Nephron progenitor cell (in vitro differentiated cells): Measurements from ENCODE around the gene JCHAIN.
"Not testable (repeated sequence)": the region's sequence is repeated elsewhere in the genome, so short reads cannot be mapped to it uniquely, and the experiment has no call there.

ENCODE experiments used
- DNase-seq: peaks from one replicate; pipeline ENCODE4 v3.0.0; 2021
- H3K27ac Mint-ChIP-seq: 2 replicates; pipeline ENCODE4 v1.8.0; 2021; ENCODE audit warnings: mild to moderate bottlenecking, moderate library complexity, mixed read lengths
- H3K27me3 Mint-ChIP-seq: 2 replicates; pipeline ENCODE4 v1.8.0; 2021; ENCODE audit warnings: mild to moderate bottlenecking, low read depth, mixed read lengths; ENCODE audit not compliant: poor library complexity
- H3K36me3 Mint-ChIP-seq: 2 replicates; pipeline ENCODE4 v1.8.0; 2021; ENCODE audit warnings: low read depth, mixed read lengths
- H3K4me1 Mint-ChIP-seq: 2 replicates; pipeline ENCODE4 v1.8.0; 2021; ENCODE audit warnings: mixed read lengths
- H3K4me3 Mint-ChIP-seq: 2 replicates; pipeline ENCODE4 v1.8.0; 2021; ENCODE audit warnings: mild to moderate bottlenecking, moderate library complexity, mixed read lengths
- H3K9me3 Mint-ChIP-seq: 2 replicates; pipeline ENCODE4 v1.8.0; 2021; ENCODE audit warnings: mild to moderate bottlenecking, moderate library complexity, mixed read lengths
- TF ChIP-seq, protein P1 (sequence below): fragments of 200-600 bp; sonication (generic); IDR thresholded peaks from 2 replicates; pipeline ENCODE4 v1.5.0; 2021; ENCODE audit warnings: antibody characterized with exemption

Gene JCHAIN

DNA sequence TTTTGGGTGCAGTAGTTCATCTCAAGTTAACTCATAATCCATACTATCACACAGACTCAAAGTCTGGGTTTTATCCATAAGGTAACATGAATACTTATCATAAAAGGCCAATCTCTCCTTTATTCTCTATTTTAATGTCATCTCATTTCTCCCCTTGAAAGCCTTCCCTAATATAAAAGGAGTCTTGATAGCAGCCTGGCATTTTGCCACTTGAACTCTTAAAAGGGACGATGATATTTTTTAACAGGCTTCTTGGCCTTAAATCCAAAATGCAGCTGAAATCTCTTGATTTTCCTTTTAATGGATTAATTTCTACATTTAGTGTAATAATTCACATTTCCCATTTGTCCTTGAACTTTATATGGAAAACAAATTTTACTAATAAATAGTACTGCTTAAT lies 8.4 kb upstream of the JCHAIN start:
- Mint-ChIP-seq H3K27me3 (peaks cover 21% of the 10 kb centered on the region), H3K4me1 (no peaks in the 10 kb centered on the region), H3K9me3 (no peaks in the 10 kb centered on the region), H3K36me3 (no peaks in the 10 kb centered on the region), H3K4me3 (no peak overlapping the region), H3K27ac (no peak overlapping the region)
- TF ChIP-seq, protein P1, sequence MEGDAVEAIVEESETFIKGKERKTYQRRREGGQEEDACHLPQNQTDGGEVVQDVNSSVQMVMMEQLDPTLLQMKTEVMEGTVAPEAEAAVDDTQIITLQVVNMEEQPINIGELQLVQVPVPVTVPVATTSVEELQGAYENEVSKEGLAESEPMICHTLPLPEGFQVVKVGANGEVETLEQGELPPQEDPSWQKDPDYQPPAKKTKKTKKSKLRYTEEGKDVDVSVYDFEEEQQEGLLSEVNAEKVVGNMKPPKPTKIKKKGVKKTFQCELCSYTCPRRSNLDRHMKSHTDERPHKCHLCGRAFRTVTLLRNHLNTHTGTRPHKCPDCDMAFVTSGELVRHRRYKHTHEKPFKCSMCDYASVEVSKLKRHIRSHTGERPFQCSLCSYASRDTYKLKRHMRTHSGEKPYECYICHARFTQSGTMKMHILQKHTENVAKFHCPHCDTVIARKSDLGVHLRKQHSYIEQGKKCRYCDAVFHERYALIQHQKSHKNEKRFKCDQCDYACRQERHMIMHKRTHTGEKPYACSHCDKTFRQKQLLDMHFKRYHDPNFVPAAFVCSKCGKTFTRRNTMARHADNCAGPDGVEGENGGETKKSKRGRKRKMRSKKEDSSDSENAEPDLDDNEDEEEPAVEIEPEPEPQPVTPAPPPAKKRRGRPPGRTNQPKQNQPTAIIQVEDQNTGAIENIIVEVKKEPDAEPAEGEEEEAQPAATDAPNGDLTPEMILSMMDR = no peak
- DNase-seq = no peak

DNA sequence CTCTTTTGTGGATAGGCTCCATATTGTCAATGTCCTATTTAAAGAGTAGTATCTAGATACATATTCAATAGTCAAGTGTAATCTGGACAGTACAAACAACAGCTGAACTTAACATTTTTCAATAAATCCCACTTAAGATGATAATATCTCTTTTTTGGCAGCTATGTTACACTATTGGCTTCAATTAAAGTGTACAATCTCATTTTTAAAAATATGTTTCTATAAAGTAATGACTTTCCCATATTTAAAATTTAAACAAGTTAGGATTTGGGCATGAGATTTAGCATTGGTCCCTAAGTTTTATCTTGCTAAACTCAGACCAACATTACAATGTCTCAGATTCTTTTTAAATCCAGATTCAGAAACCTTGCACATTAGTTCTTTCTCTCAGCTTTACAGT lies 7.9 kb upstream of the JCHAIN start:
- H3K27ac Mint-ChIP-seq = no peak overlapping the region
- no peaks in the 10 kb centered on the region for H3K36me3 Mint-ChIP-seq
- no peak overlapping the region for H3K4me3 Mint-ChIP-seq
- peaks cover 21% of the 10 kb centered on the region for H3K27me3 Mint-ChIP-seq
- H3K4me1 Mint-ChIP-seq = no peaks in the 10 kb centered on the region
- no peaks in the 10 kb centered on the region for H3K9me3 Mint-ChIP-seq
- no peak for DNase-seq
- TF ChIP-seq, protein P1 = no peak

DNA sequence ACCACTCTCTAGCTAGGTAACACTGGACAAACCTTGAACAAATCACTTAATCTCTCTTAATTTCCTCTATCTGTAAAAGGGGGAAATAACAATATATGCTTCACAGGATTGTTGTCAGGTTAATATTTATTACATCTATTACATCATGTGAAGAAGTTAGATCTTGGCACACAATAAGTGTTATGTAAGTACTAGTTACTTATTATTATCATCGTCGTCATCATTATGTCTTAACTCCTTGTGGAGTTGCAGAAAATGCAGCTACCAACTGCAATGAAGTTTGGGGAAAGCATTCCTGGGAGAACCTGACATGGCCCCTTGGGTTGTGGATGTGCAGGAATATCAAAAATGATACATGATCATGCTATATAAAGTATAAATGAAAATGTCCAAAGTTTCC lies 4.8 kb upstream of the JCHAIN start:
- H3K27me3 Mint-ChIP-seq = peaks cover 20% of the 10 kb centered on the region
- TF ChIP-seq, protein P1 = no peak
- no peak overlapping the region for H3K27ac Mint-ChIP-seq
- no peaks in the 10 kb centered on the region for H3K4me1 Mint-ChIP-seq
- no peaks in the 10 kb centered on the region for H3K36me3 Mint-ChIP-seq
- no peaks in the 10 kb centered on the region for H3K9me3 Mint-ChIP-seq
- no peak for DNase-seq
- H3K4me3 Mint-ChIP-seq = no peak overlapping the region

DNA sequence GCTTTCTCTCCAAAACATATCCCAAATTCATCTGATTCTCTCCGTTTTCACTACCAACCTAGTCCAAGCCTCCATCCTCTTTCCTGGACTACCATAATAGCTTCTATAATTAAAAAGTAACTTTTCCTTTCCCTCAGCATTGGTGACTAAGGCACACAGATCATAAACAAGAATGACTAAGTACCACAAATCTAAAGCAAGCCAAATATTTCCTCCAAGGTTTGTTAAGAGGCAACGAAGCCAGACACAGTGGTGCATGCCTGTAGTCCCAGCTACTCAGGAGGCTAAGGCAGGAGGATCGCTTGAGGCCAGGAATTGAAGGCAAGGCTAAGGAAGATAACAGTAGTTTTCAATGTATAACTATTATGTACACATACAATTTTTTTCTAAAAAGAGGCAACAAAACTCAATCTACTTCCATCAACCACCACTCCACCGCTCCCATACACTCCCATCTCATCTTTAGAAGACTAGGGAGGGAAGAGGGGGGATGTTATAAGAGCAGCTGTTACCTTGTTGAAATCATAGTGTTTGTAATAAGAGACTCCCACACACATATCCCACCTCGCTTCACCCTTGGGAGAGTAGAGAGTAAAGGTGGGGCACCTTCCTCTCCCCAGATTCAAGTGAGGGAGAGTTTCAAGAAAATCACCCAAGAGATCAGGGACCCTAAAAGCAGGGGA lies 4.2 kb upstream of the JCHAIN start:
- Mint-ChIP-seq H3K27me3 (peaks cover 20% of the 10 kb centered on the region), H3K9me3 (no peaks in the 10 kb centered on the region), H3K27ac (no peak overlapping the region), H3K4me1 (no peaks in the 10 kb centered on the region), H3K36me3 (no peaks in the 10 kb centered on the region), H3K4me3 (no peak overlapping the region)
- TF ChIP-seq, protein P1 = no peak
- DNase-seq = no peak

DNA sequence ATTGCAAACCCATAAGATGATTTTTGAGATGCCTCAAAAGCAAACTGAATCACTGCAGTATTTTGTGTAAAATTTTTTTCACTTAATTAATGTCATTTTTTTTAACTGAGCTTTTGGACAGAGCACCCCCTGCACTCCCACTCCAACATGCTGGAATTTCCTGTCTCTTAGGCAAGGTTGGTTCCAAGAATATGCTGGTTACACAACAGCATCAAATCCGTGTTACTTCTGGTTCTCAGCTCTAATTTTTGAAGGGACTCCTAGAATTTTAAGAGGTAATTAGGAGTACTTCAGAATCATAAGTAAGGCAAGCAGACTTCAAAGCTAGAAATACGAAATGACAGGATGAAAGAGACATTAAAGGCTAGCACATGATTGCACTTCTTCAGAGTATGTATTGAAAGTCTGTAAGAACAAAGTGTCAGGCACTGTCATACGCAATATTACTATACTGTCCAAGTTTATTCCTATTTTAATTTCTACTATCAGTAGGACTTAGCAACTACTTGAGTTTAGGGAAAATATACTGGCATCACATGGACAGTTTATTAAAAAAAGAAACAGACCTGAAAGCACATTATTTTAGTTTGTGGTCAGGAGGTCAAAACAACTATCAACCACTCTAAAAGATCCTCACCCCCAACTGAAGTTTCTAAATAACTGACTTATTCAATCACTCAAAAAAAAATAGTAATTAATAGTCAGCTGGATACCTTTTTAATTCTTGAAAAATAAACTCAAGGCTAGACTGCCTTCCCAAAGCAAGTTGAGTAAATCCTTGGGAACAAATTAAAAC lies 1.6 kb upstream of the JCHAIN start:
- peak overlapping the region; percentile 51 for H3K27ac Mint-ChIP-seq
- H3K4me3 Mint-ChIP-seq = no peak overlapping the region
- H3K4me1 Mint-ChIP-seq = no peaks in the 10 kb centered on the region
- H3K9me3 Mint-ChIP-seq = no peaks in the 10 kb centered on the region
- peaks cover 20% of the 10 kb centered on the region for H3K27me3 Mint-ChIP-seq
- TF ChIP-seq, protein P1 = no peak
- no peaks in the 10 kb centered on the region for H3K36me3 Mint-ChIP-seq
- DNase-seq = no peak

DNA sequence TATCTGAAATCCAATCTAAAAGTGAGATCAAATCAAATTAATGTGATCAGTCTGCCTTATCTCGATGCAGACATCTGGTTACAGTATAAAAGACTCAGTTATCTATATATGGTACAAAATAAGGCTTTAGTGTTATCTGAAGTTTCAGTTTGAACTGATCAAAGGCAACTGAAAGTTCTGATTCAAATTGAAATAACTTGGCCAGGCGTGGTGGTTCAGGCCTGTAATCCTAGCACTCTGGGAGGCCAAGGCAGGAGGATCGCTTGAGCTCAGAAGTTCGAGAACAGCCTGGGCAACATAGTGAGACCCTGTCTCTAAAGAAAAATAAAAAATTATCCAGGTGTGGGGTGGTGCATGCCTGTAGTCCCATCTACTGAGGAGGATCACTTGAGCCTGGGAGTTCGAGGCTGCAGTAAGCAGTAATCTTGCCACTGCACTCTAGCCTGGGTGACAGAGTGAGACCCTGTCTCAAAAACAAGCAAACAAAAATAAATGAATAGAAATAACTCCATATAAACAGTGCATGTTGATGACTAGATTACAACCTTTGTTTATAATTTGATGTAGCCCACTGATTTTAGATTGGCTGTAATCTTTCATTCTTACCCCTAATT lies 4.9 kb downstream of the JCHAIN start:
- DNase-seq, H3K4me3 Mint-ChIP-seq, H3K27ac Mint-ChIP-seq, H3K4me1 Mint-ChIP-seq, H3K27me3 Mint-ChIP-seq, H3K36me3 Mint-ChIP-seq, H3K9me3 Mint-ChIP-seq: not testable (repeated sequence)
